Duodenal mucosa (tissue), 2 donors: Measurements from ENCODE around the gene SNRPF.

Experiments used
- H3K27ac ChIP-seq: one replicate; pipeline ENCODE4 v1.7.0; 2013; ENCODE audit warnings: low read depth, low read length
- H3K27me3 ChIP-seq, 2 donors: one replicate each; pipeline ENCODE4 v1.7.0; 2013; ENCODE audit warnings: low read length in 2 of 2, control low read depth in 1 of 2; ENCODE audit not compliant: insufficient read depth in 2 of 2, control insufficient read depth in 1 of 2
- H3K36me3 ChIP-seq, 2 donors: one replicate each; pipeline ENCODE4 v1.7.0; 2013; ENCODE audit warnings: low read length in 2 of 2, control low read depth in 1 of 2; ENCODE audit not compliant: insufficient read depth in 2 of 2, control insufficient read depth in 1 of 2
- H3K4me1 ChIP-seq, 2 donors: one replicate each; pipeline ENCODE4 v1.7.0; 2013; ENCODE audit warnings: low read length in 2 of 2, control low read depth in 1 of 2; ENCODE audit not compliant: insufficient read depth in 2 of 2, control insufficient read depth in 1 of 2
- H3K4me3 ChIP-seq, 2 donors: one replicate each; pipeline ENCODE4 v1.7.0; 2013; ENCODE audit warnings: low read length in 2 of 2, low read depth in 1 of 2
- H3K9ac ChIP-seq, 2 donors: one replicate each; pipeline ENCODE4 v1.7.0; 2013; ENCODE audit warnings: low read length in 2 of 2, low read depth in 1 of 2
- H3K9me3 ChIP-seq, 2 donors: one replicate each; pipeline ENCODE4 v1.7.0; 2013; ENCODE audit warnings: low read length in 2 of 2, control low read depth in 1 of 2; ENCODE audit not compliant: control insufficient read depth in 1 of 2

The SNRPF gene

DNA sequence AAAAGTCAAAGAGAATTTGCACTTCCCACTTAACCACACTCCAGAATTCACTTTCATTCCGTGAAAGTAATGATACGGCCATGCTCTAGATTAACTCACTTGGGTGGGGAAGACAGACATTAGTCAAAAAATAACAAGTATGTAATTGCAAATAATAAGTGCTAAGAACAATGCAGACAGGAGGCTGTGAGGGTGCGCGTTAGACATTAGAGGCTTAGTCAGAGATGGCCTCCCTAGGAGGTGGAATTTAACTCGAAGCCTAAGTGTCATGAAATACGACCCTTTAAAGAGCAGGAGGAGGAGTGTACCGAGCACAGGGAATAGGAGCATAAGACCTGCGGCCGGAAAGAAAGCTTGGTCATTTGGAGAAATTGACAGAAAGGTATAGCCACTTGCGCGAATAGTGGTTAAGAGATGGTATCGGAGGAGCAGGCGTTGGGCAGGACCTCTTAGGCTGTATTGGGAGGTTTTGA is 628 bp downstream of the SNRPF start:
- H3K27ac ChIP-seq, result no peak overlapping the region
- H3K9me3 ChIP-seq, result peaks cover 0 to 4% of the 10 kb centered on the region in 2 donors
- peak overlapping the region; percentile 70 to 89 for H3K9ac ChIP-seq
- peaks cover 17% of the 10 kb centered on the region in 2 donors for H3K4me1 ChIP-seq
- H3K27me3 ChIP-seq, result peaks cover 0 to 4% of the 10 kb centered on the region in 2 donors
- peak overlapping the region; percentile 83 to 98 for H3K4me3 ChIP-seq
- peaks cover 12 to 26% of the 10 kb centered on the region in 2 donors for H3K36me3 ChIP-seq

DNA sequence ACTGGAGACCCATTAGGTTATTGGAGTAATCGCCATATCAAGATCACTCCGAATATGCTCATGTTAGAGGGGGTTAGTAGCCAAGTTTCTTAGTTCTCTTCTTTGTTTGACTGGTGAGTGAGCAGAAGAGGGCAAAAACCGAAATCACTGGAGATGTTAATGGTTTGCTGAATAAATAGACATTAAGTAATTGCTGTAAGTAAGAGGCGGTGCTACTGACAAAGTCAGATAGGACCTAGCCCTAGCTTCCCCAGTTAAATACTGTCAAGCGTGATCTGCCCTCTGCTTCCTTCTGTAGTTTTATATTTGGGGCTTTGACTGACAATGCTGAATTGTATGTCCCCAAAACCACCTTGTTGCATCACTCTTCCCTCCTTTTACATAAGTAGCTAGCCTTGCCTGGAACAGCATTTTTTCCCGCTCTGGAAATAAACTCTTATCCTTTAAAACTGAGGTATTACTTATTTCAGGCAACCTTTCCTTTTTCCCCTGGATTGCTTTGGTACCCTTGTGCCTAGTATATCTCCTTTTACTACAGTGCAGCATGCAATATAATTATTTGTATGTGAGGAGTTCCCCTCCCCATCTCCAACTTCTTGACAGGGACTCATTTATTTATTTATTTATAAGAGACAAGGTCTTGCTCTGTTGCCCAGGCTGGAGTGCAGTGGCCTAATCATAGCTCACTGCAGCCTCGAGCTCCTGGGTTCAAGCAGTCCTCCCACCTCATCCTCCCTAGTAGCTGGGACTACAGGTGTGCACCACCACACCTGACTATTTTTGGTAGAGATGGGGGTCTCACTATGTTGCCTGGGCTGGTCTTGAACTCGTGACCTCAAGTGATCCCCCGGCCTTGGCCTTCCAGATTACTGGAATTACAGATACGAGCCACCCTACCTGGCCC is 1.4 kb downstream of the SNRPF start:
- Histone ChIP-seq H3K36me3 (peaks cover 17 to 30% of the 10 kb centered on the region in 2 donors), H3K9ac (peak overlapping the region; percentile 70 to 89), H3K4me1 (peaks cover 17% of the 10 kb centered on the region in 2 donors), H3K4me3 (peak overlapping the region; percentile 83 to 98), H3K27me3 (no peaks in the 10 kb centered on the region), H3K9me3 (peaks cover 0 to 4% of the 10 kb centered on the region in 2 donors), H3K27ac (no peak overlapping the region)

GRCh38 chr12:95862038-95862437 is 3.3 kb downstream of the SNRPF start:
- H3K27ac ChIP-seq, result no peak overlapping the region
- peaks cover 0 to 4% of the 10 kb centered on the region in 2 donors for H3K9me3 ChIP-seq
- H3K4me1 ChIP-seq, result peaks cover 17% of the 10 kb centered on the region in 2 donors
- H3K4me3 ChIP-seq, result no peak overlapping the region
- H3K27me3 ChIP-seq, result no peaks in the 10 kb centered on the region
- no peak overlapping the region for H3K9ac ChIP-seq
- peaks cover 22 to 35% of the 10 kb centered on the region in 2 donors for H3K36me3 ChIP-seq

GRCh38 chr12:95863337-95863736 is 4.6 kb downstream of the SNRPF start:
- Histone ChIP-seq H3K9ac (no peak overlapping the region), H3K4me3 (no peak overlapping the region), H3K27ac (no peak overlapping the region), H3K27me3 (no peaks in the 10 kb centered on the region), H3K4me1 (peaks cover 11 to 16% of the 10 kb centered on the region in 2 donors), H3K36me3 (peaks cover 25 to 39% of the 10 kb centered on the region in 2 donors), H3K9me3 (peaks cover 0 to 4% of the 10 kb centered on the region in 2 donors)

GRCh38 chr12:95870897-95871296 is 12.1 kb downstream of the SNRPF start:
- Histone ChIP-seq H3K9ac (no peak overlapping the region), H3K9me3 (no peaks in the 10 kb centered on the region), H3K27me3 (no peaks in the 10 kb centered on the region), H3K4me1 (no peaks in the 10 kb centered on the region), H3K36me3 (peaks cover 7 to 9% of the 10 kb centered on the region in 2 donors), H3K27ac (no peak overlapping the region), H3K4me3 (no peak overlapping the region)

DNA sequence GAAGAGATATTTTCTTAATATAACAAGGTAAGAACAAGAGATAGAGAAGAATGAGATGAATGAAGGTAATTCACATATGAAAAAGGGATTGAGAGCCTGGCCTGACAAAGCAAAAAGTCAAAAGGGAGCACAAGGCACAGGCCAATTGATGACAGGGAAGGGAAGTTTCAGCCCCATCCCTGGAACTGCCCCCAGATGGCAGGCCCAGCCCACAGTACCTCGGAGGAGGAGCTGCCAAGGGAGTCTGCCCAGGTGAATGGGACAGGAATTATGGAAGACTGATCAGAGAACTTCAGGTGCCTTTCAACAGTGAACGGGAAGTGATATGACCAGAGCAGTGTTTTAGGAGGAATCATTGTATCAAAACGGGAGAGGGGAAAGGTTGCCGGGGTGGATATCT is 15.7 kb downstream of the SNRPF start:
- Histone ChIP-seq H3K4me1 (no peaks in the 10 kb centered on the region), H3K27me3 (no peaks in the 10 kb centered on the region), H3K27ac (no peak overlapping the region), H3K9me3 (no peaks in the 10 kb centered on the region), H3K4me3 (no peak overlapping the region), H3K9ac (no peak overlapping the region), H3K36me3 (no peaks in the 10 kb centered on the region)

DNA sequence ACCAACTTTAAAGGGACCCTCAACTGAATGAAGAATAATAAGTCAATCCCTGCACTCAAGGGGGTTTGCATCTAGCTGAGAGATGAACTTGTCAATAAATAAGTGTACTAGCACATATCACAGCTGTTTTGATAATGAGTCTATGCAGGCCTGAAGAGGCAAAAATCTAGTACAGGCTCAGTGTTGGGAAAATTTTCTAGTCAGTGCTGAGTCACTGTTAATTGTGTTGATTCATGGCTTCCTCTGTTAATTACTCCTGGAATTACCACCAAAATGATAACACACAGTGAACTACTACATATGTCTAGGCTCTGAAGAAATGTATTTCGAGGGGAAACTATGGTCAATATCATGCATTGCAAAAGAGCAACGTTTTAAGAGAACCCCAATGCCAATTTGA is 18.9 kb downstream of the SNRPF start:
- no peaks in the 10 kb centered on the region for H3K27me3 ChIP-seq
- H3K4me1 ChIP-seq, result no peaks in the 10 kb centered on the region
- no peaks in the 10 kb centered on the region for H3K36me3 ChIP-seq
- no peak overlapping the region for H3K4me3 ChIP-seq
- H3K9ac ChIP-seq, result no peak overlapping the region
- H3K27ac ChIP-seq, result no peak overlapping the region
- H3K9me3 ChIP-seq, result no peaks in the 10 kb centered on the region

- Histone ChIP-seq H3K27ac (no peak overlapping the region), H3K4me3 (no peak overlapping the region), H3K36me3 (no peaks in the 10 kb centered on the region), H3K9me3 (peaks cover 0 to 4% of the 10 kb centered on the region in 2 donors), H3K27me3 (no peaks in the 10 kb centered on the region), H3K4me1 (no peaks in the 10 kb centered on the region), H3K9ac (no peak overlapping the region)
These were observed 22.1 kb downstream of the SNRPF start for GRCh38 chr12:95880895-95881294.

DNA sequence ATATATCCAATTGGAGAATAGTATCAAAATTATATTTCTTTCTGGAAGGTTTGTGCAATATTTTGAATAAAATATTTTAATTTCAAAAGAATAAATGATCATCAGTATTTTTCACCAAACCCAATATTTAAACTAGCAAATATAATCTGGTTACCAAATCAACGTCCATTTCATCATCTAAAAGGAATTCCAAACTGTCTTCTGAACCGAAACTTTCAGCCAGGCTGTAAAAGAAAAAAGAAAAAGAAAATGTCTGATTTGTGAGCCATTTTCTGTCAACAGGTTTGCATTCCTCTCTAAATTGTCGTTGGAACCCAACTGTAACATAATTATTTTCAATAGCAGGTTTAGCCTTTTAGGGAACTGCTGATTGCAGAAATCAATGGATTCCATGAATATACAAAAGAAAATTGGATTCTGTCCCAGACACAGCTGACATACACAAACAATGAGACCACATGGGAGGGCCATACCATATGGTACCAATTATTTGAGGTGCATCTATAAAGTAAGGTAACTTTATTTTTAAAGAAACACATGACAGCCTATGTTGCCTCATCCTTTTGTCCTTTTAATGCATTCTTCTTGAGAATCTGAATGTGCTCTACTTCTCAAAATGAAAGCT is 22.7 kb downstream of the SNRPF start:
- H3K9ac ChIP-seq, result no peak overlapping the region
- peaks cover 0 to 4% of the 10 kb centered on the region in 2 donors for H3K9me3 ChIP-seq

DNA sequence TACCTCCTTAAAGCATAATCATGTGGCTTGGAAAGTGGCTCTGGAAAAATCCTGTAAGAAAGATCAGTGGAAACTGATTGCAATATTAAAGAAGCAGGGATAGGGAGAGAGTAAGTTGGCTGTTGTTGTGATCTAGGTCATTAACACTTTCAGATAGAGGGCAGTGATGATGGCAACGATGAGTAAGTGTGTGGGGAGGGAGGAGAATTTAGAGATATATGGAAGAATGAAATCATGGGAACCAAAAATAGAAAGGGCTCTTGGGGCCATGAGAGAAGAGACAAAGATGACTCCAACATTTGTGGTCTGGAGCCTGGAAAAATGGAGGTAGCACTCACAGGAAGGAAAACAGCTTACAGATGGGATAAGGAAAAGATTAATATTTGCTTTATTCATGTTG is 23.3 kb downstream of the SNRPF start:
- no peaks in the 10 kb centered on the region for H3K36me3 ChIP-seq
- H3K27me3 ChIP-seq, result no peaks in the 10 kb centered on the region
- H3K27ac ChIP-seq, result no peak overlapping the region
- no peak overlapping the region for H3K9ac ChIP-seq
- H3K4me1 ChIP-seq, result no peaks in the 10 kb centered on the region
- no peak overlapping the region for H3K4me3 ChIP-seq
- peaks cover 0 to 4% of the 10 kb centered on the region in 2 donors for H3K9me3 ChIP-seq

More for the DNA sequence above, 22.7 kb downstream of the SNRPF start:
- H3K27me3 ChIP-seq, result no peaks in the 10 kb centered on the region
- no peak overlapping the region for H3K27ac ChIP-seq
- no peaks in the 10 kb centered on the region for H3K36me3 ChIP-seq
- H3K4me1 ChIP-seq, result no peaks in the 10 kb centered on the region
- no peak overlapping the region for H3K4me3 ChIP-seq
